Activated effector memory CD4-positive, alpha-beta T cell treated with Interleukin-2 at 50 U/mL for 16 hours (primary cell): ENCODE measurements around the gene GRK5.

ENCODE experiments used
- DNase-seq: peaks from one replicate; pipeline ENCODE4 v3.0.0-alpha.2; 2020

Gene GRK5

DNA sequence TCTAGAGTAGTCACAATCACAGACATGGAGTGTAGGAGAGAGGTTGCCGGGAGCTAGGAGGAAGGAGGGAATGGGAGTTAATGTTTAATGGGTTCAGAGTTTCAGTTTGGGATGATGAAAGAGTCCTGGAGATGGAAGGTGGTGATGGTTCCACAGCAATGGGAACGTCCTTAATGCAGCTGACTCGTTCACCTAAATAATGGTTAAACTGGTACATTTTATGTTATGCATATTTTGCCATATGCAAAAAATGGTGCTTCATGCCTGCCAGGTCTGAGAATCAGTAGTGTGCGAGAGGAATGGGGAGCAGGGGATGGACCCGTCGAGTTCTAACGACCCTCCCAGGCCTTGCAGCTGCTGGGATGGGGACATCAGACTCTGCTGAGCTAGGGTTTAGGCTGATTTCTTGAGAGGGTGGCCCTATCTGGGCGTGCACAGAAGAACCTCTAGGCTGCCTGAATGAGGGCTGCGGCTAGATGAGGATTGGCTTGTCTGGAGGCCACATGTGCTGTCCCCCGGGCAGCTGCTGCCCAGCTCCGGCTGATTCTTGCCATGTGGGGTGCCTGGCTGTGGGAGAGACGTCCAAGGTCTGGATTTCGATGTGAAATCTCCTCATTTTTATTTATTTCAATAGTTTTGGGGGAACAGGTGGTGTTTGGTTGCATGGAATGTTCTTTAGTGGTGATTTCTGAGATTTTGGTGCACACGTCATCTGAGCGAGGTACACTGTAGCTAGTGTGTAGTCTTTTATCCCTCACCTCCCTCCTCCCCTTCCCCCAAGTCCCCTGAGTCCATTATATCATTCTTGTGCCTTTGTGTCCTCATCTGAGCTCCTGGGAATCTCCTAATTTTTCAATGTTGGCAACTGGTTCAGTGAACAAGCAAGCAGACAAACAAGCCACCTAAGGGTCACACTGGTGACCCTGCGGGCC lies 116.0 kb downstream of the GRK5 start:
- no peak for DNase-seq

DNA sequence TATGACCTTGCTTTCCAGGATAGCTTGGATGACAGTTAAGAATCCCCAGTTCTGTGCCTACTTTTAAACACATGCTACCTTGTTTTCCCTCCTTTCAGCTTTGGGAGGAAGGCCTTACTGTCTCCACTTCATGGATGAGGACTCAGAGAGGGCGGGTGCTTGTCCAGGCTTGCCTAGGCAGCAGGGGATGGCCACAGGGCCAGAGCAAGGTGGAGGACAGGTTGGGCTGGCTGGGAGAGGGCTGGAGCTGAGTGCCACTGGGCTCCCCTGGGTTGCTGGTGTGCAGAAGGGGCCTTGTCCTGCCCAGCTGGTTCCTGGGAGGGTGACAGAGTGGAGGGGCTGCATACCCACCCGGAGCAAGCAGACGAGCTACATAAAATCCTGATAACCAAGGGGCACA lies 117.8 kb downstream of the GRK5 start:
- no peak for DNase-seq

DNA sequence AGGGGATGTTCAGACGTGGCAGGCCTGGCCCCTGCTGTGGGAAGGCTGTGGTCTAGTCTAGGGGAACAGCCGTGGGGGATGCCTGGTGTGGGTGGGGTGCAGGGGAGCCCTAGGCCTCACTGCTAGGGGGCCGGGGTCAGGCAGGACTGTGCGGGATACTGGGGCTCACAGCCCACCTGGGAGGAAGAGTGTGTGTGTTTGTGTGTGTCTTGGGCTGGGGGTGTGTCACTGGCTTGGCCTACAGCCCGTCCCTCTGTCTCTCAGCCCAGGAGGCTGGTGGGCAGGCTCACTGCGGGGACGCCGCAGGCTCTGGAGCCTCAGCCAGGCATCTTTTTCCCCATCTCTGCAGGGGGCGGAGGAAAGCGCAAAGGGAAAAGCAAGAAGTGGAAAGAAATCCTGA lies 118.8 kb downstream of the GRK5 start:
- DNase-seq, result no peak

DNA sequence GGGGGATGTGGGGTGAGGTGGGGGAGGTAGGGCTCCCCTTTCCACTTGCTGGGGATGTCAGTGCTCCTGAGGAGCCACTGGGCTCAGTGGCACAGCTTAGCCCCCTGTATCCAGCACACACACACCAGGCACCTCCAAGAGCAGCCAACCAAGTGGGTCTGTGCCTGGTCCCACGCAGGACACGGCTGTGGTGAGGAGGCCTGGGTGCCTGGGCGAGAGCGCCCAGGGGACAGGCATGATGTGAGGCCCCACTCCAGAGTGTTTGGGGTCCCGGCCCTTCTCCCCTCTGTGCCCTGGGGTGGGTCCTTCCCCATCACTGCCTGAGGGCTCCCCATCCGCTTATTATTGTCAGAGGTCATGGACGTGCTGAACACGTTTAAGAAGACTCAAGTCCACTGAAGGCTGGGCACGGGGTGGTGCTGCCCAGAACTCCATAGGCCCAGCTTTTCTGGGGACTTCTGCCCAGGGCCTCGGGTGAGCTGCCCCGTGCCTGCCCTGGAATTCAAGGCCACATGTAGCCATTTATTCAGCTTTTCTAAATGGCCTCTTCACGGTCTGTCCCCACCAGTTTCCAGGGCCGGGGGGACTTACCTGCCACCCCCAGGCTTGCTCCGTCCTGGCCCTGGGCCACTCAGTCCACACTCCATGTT lies 119.8 kb downstream of the GRK5 start:
- DNase-seq, result no peak

DNA sequence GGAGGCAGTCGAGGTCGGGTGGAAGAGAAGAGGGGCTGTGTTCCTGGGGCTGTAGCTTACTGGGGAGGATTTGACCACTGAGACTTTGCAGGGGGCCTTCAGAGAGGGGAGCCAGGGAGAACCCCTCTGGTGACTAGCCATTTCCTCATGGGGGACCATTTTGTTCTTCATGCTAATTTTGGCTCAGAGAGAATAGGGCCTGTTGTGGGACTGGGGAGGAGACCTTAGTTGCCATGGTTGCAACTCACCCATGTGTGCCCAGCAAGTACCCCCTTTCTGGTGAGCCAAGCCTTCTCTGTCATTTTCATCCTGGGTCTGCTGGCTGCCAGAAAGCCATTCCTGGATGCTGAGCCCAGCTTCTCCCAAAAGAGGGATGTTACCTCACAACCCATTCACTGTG lies 120.9 kb downstream of the GRK5 start:
- no peak for DNase-seq

DNA sequence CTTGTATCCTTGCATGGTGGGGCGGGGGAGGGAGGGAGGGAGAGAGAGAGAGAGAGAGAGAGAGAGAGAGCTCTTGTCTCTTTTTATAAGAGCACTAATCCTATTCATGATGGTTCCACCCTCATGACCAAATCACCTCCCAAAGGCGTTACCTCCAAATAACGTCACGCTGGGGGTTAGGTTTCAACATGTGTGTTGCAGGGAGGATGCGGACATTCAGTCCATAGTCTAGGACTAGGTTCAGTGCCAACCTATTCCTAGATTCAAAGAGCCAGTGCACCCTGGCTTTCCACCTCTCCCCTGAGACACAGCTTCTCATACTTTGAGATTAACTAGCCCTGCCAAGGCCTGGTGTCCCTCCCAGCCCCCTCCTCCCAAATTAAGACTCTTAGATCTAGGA lies 123.0 kb downstream of the GRK5 start:
- DNase-seq, result no peak

DNA sequence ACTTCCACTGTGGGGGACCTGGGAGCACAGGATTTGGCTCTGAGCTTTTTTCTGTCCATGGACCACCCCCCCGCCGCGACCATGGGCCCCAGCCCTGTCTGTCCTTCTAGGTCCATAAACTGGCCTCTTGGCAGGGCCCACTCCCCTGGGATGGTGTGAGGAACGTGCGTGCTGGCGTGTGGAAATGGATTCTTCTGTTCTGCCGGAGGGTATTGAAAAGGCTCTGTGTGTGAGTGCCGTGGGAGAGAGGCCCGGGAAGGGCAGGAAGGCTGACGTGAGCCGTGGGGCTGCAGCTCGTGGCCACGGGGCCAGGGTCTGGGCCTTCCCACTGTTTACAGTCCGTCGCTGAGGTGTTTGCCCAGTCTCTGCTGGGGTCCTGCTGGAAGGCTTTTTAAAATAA lies 123.7 kb downstream of the GRK5 start:
- DNase-seq, result no peak

DNA sequence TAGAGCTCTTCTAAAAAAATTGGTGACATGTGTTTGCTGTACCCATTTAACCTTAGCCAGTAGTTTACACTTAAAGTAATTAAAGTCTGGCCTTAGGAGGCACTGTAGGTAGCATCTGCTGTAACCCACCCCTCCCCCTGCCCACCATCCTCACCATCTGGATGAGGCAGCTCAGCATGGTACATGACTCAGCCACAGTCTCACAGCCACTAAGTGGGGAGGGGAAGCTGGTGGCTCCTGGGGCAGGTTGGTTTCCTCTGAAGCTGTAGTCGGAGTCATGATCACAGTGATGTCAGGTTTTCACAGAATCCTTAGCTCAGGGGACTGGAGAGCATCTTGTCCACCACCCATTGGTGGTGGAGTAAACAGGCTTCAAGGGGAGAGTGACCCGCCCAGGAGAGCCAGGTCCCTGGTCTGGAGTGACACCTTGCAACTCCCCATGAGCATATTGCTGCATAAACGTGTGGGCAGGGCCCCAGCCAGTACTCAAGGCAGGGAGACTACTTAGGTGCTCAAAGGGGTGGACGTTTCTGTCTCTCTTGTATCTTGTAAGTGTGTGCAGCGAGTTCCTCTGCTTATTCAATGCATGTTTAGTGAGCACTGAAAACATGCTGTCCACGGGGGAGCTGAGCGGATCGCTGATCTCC lies 125.9 kb downstream of the GRK5 start:
- DNase-seq, result peak; percentile 23

DNA sequence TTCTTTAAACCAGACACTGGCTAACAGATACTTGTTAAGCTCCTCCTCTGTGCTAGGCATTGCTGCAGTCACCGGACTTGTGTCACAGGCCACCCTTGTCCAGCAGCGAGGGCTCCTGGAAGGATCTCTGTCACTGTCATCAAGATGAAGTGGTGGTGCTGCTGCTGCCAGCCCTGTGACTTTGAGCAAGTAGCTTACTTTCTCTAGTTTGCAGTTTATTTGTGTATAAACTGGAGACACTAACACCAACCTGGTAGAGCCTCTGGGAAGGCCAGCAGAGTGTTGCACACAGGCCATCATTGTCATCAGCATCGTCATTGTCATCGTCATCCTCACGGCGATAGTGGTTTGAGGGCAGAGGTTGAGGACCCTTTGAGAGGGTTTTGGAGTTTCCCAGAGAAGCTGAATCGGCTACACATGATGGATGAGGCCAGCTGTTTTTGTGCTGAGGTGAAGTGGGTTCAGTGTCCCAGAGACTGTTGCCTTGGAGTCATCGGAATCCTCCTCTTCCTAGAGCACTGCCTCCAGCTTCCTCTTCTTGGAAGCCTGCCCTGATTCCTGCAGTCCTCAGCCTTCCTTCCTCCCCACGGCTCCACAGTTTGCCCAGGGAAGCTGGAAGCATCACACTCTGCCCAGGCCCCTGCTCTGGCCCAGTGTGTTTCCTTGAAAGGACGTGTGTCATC lies 128.4 kb downstream of the GRK5 start:
- DNase-seq, result no peak

DNA sequence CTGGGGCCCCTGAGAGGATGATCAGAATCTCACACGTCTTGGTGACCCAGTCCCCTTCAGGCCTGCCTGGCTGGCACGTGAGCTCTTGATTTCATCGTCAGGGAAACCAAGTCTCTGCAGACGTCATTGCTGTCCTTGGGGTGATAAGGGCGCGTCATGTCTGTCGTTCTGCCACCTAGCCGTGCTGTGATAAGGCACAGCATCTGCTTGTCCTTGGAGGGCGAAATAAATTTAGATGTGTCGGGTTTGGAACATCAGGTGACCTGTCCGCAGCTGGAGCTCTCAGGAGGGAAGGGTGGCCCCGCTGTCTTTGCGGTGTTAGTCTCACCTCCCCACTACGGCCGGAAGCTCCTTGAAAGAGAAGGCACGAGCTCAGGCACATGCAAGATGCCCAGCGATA lies 129.2 kb downstream of the GRK5 start:
- no peak for DNase-seq

DNA sequence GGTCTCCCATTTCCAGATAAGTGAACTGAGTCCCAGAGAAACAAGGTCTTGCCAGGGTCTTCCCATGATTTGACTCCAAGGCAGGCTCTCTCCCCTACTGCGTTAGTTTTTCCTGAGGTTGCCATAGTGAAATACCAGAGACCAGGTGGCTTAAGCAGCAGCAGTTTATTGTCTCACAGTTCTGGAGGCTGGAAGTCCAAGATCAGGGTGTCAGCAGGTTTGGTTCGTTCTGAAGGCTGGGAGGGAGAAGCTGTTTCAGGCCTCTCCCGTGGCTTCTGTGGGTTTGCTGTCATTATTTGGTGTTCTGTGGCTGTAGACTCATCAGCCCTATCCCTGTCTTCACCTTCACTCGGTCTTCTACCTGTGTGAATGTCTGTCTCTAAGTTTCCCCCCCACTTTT lies 129.9 kb downstream of the GRK5 start:
- no peak for DNase-seq

DNA sequence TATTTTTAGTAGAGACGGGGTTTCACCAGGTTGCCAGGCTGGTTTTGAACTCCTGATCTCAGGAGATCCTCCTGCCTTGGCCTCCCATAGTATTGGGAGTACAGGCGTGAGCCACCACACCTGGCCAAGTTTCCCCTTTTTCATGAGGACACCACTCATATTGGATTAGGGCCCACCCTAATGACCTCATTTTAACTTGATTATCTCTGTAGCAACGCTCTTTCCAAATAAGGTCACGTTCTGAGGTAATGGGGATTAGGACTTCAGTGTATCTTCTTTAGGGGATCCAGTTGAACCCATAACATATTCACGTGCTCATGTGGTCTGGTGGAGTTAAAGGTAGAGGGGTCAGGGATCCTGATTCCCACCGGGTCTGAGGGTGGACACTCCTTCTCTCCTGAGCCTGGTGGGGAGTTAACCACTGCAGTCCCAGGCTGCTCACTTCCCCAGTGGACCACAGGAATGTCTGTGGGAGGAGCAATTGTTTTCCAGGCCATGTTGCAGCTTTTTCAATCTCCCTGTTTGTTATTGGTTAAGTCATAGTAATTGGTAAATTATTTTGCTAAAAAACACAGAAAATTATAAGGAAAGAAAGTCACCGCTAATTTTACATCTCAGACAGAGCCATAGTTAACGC lies 130.5 kb downstream of the GRK5 start:
- no peak for DNase-seq

DNA sequence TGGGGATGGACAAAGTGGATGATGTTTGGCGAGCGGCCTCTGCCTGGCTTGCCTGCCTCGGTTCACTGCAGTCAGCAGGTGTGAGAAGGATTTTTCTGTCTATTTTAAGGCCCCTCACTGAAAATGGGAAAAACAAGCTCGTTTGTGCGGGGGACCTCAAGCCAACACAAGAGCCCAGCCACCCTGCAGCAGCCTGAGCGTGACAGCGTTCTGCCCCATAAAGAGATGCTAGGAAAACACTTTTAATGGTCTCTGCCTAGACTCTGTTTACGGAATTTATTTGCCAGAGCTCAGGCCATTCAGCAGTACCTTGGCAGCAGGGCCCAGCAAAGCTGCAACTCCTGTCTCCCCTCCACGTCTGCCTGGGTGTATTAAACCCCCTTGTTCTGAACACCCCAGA lies 131.7 kb downstream of the GRK5 start:
- no peak for DNase-seq

DNA sequence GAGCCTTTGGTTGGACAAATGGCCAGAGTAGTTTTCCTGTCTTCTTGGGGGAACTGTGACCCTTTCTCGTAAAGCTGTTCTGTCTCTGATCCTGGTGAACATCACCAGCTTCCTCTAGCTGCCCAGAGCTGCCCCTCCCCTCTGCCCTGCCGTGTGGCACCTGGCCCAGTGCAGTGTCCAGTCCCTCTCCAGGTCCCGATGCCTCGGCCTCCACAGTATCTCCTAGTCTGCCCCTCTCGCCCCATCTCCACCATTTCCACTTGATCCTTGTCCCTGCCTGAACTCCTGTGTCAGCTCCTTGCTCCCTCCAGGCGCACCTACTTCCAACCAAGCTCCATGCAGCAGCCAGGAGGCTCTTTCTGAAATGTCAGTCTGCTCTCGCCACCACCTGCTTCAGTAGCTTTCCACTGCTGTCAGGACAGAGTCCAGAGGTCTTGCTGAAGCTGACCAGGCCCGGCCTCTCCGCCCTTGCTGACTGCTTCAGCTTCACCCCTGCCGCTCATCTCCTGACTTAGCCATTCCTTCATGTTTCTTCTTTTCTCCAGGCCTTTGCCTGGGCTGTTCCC lies 133.6 kb downstream of the GRK5 start:
- no peak for DNase-seq

DNA sequence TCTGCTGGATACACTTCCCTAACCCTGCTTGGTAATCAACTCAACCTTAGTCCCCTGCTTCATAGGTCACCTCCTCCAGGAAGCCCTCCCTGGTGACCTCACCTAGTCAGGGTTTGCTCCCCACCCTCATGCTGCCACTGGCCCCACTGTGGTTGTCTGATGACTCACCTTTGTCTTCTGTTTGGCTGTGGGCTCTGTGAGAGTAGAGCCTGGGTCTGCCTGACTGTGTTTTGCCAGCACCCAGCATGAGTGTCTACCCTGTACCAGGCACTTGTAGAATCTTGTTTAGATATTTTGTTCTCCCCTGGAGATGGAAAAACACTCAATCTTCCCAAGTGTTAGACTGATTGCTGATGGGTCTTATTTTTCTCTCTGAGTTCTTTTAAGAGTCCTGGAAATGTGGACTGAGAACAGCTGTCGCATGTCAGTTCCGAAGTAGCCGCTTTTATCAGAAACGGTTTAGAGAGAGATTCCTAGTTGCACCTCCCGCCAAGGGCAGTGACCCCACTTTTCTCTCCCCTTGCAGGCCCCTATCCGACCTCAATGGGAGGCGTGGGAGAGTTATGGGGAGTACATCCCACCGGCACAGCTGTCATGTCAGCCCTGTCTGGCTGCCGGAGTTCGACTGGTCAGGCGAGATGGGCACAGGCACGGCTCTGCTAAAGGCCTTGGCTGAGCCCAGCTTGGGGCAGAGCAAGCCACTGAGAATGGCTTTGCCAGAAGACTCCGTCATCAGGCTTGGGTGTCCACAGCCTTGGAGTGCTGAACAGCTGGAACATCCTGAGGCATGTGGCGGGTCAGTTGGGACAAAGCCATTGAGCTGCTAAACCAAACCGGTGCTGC lies 134.3 kb downstream of the GRK5 start:
- DNase-seq, result peak; percentile 28

DNA sequence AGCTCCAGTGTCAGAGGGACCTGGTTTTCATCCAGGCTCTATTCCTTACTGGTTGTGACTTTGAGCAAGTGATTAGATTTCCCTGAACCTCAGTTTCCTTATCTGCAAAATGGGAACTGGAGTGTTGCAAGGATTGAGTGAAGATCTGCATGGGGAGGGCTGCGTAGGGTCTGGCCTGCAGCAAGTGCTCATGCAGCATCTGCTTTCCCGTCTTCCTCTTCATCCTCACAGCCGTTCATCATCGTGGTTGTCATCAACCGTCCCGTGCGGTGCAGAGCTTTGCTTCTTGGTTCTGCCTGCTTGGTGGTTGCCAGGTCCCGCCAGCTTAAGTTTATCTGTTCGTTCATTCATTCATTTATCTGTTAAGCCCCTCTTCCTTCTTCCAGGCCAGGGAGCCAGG lies 135.0 kb downstream of the GRK5 start:
- DNase-seq, result no peak

DNA sequence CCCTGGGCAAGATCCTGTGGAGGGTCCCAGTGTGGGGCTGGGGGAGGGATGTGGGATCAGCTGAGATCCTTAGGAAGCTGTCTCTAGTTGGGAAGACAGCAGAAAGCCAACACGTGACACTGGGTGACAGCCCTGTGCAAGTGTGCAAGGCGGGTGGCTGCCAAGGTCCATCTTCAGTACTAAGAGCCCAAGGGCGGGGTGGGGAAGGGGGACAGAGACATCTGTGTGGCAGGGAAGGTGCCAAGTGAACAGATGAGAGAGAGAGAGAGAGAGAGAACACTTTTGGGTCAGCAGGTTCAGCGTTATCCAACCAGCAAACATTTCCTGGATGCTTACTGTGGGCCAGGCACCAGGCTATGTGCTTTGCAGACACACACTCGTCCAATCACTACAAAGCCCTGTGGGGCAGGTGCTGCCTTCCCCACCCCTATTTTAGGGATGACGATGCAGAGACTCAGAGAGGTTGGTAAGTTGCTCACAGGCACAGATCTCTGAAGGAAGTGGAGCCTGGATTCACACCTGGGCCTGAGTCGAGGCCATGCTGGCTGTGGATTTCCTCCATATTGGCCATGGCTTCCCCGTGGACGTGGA lies 135.7 kb downstream of the GRK5 start:
- DNase-seq, result no peak

DNA sequence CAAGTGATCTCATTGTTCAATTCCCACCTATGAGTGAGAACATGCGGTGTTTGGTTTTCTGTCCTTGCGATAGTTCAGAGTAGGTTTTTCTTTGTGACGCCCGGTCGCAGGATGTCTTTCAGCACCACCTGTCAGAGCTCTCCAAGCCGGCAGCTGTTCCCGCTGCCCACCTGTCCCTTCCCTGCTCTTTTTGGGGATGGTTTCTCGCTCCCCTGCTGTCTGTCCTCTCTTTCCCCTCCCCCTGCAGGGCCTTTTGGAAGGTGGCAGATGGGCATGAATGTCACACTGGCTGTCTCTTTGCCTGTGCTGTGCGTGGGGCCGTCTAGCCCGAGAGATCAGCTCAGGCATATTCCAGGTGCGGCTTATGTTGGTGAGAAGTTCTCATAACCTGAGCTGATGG lies 137.0 kb downstream of the GRK5 start:
- DNase-seq, result no peak

DNA sequence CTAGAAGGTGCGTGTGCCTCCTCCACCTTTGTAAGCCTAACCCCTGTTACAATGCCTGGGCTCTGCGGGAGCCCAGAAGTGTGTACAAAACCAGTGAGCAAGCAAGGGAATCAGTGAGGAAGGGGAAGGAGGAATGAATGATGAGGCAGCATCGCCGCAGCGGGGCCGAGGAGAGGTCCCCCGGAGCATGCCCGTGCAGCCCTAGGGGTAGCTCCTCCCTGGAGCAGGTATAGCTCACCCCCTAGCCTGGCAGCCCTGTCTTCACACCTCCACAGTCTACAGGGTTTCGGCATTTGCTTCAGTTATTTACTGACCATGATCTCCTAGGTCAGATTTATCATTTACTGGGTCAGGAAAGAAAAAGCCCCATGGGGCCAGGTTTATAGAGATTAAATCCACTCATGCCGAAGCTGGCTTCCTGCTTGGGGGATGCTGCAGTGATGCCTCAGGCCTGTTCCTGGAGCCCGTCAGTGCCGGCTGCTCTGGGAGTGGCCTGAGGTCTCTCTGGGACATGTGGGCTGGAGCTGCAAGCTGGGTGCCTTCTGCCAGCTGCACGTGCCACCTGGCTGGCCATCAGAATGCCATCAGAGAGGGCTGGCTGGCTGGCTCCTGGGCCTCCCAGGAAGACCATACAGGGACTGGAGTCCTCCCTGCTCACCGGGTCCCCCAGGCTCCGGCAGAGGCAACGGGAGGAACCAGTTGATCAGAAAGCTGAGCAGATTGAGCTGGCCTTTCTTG lies 138.9 kb downstream of the GRK5 start:
- DNase-seq, result no peak

DNA sequence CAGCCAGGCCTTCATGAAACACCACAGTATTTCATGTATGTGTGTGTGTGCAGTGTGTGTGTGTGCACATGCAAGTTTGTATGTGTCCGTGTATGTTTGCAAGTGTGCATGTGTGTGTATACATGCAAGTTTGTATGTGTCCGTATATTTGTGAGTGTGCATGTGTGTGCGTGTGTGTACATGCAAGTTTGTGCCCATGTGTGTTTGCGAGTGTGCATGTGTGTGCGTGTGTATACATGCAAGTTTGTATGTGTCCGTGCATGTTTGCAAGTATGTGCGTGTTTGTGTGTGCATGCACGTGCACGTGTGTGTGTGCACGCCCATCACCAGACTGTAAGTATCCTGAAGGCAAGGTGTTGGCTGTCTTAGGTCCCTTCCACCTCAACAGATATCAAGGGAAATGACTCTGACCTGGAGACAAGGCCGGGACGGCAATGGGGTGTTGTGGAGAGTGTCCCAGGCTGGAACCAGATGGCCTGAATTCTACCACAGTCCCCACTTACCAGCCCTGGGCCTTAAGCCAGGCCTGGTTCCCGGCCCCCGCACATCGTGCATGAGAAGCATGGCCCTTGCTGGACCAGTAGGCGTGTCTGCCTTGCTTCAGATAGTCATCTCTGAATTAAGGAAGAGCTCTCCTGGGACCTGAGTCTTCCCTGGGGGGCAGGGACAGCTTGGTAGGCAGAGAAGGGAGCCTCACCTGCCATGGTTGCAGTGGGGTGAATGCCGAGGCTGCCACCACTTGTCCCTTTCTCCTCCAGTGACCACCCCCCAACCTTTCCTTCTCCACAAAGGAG lies 140.0 kb downstream of the GRK5 start:
- no peak for DNase-seq
